ENCODE measurements around the gene SEC14L6. TPM values are rescaled to one million over a fixed set of nuclear protein-coding genes. Genes with fewer than 3 reads are reported as not detected.

SEC14L6 gene
- total RNA-seq, 1 donor from 2014 or later: 14.8 TPM

- intact Hi-C loops (cut with DNase I): no loop called here
- Histone ChIP-seq H3K27ac (no peak overlapping the region), H3K27me3 (ENCODE audit: low read depth) (peaks cover 24% of the 10 kb centered on the region), H3K4me1 (no peaks in the 10 kb centered on the region), H3K36me3 (no peaks in the 10 kb centered on the region), H3K4me3 (no peak overlapping the region), H3K9me3 (no peaks in the 10 kb centered on the region)
- ATAC-seq (no peak), DNase-seq (no peak)
- no peak for TF ChIP-seq CTCF (IDR thresholded peaks at IDR 0.05)
Measured at GRCh38 chr22:30507670-30508069, 38.9 kb downstream of the SEC14L6 start.

GRCh38 chr22:30506507-30506968, 40.0 kb downstream of the SEC14L6 start:
- Histone ChIP-seq H3K4me3 (no peak overlapping the region), H3K27ac (no peak overlapping the region), H3K4me1 (no peaks in the 10 kb centered on the region), H3K27me3 (ENCODE audit: low read depth) (peaks cover 34% of the 10 kb centered on the region), H3K36me3 (no peaks in the 10 kb centered on the region), H3K9me3 (no peaks in the 10 kb centered on the region)
- intact Hi-C loops (cut with DNase I): no loop called here
- ATAC-seq: peak; percentile 59 to 70
- DNase-seq: peak; percentile 77
- no peak for TF ChIP-seq CTCF (IDR thresholded peaks at IDR 0.05)

GRCh38 chr22:30503551-30503950, 43.0 kb downstream of the SEC14L6 start:
- TF ChIP-seq CTCF (IDR thresholded peaks at IDR 0.05): no peak
- Histone ChIP-seq H3K27me3 (ENCODE audit: low read depth) (peaks cover 39% of the 10 kb centered on the region), H3K9me3 (no peaks in the 10 kb centered on the region), H3K36me3 (no peaks in the 10 kb centered on the region), H3K4me3 (no peak overlapping the region), H3K27ac (no peak overlapping the region), H3K4me1 (no peaks in the 10 kb centered on the region)
- intact Hi-C loops (cut with DNase I): no loop called here
- ATAC-seq: no peak
- no peak for DNase-seq

GRCh38 chr22:30502911-30503310, 43.6 kb downstream of the SEC14L6 start:
- Histone ChIP-seq H3K4me1 (no peaks in the 10 kb centered on the region), H3K4me3 (no peak overlapping the region), H3K36me3 (no peaks in the 10 kb centered on the region), H3K9me3 (no peaks in the 10 kb centered on the region), H3K27ac (no peak overlapping the region), H3K27me3 (ENCODE audit: low read depth) (peaks cover 39% of the 10 kb centered on the region)
- no peak for ATAC-seq
- TF ChIP-seq CTCF (IDR thresholded peaks at IDR 0.05): no peak
- intact Hi-C loops (cut with DNase I): no loop called here
- DNase-seq: no peak

- Histone ChIP-seq H3K36me3 (no peaks in the 10 kb centered on the region), H3K27ac (no peak overlapping the region), H3K4me3 (no peak overlapping the region), H3K27me3 (ENCODE audit: low read depth) (peaks cover 39% of the 10 kb centered on the region), H3K9me3 (no peaks in the 10 kb centered on the region), H3K4me1 (no peaks in the 10 kb centered on the region)
- TF ChIP-seq CTCF (IDR thresholded peaks at IDR 0.05): no peak
- no peak for ATAC-seq
- intact Hi-C loops (cut with DNase I): no loop called here
- no peak for DNase-seq
Measured at GRCh38 chr22:30502153-30502552, 44.4 kb downstream of the SEC14L6 start.

- no peaks in the 10 kb centered on the region for H3K4me1 ChIP-seq
- no peaks in the 10 kb centered on the region for H3K9me3 ChIP-seq
- peaks cover 29% of the 10 kb centered on the region for H3K27me3 ChIP-seq (ENCODE audit: low read depth)
- intact Hi-C loops (cut with DNase I): no loop called here
- DNase-seq (no peak), ATAC-seq (no peak)
- TF ChIP-seq CTCF (IDR thresholded peaks at IDR 0.05): no peak
- H3K36me3 ChIP-seq: no peaks in the 10 kb centered on the region
- H3K4me3 ChIP-seq: no peak overlapping the region
- H3K27ac ChIP-seq: no peak overlapping the region
Measured at GRCh38 chr22:30500628-30501027, 45.9 kb downstream of the SEC14L6 start.

Data from lower lobe of right lung (tissue), 2 donors.